ENCODE measurements around the gene THOC3.
"Not testable (repeated sequence)": the region's sequence is repeated elsewhere in the genome, so short reads cannot be mapped to it uniquely, and the experiment has no call there.

GRCh38 chr5:175997979-175998378, 29.9 kb upstream of the THOC3 start:
- not testable (repeated sequence) for TF ChIP-seq POLR2A, CTCF (IDR thresholded peaks at IDR 0.05)

Measured in vagina (tissue), 2 donors.